ENCODE measurements around the gene GRAMD1B. TPM values are rescaled to one million over a fixed set of nuclear protein-coding genes. Genes with fewer than 3 reads are reported as not detected.

GRAMD1B gene
- total RNA-seq, 1 experiment from 2014 or later = 5.8 TPM

DNA sequence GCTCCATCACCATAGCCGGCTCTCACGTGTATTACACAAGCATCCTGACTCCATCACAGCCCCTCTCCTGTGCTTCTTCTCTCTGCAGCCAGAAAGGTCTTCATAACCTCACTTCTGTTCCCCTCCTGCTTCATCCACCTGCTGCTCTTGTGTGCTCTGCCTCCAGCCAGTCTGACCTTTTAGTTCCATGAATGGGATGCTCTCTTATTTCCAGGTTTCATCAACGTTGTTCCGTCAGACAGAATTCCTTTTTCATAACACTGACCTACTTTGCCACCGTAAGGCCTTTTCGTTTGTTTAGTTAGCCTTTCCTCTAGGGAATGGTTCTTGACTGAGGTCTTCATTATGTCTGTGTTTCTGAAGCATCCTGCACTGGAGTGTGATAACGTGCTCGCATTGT is 18.8 kb downstream of the GRAMD1B start:
- DNase-seq = no peak
- intact Hi-C loops (cut with micrococcal nuclease; ENCODE audit: unreplicated experiment) = no loop called here
- no peak overlapping the region for H3K4me3 ChIP-seq
- no peaks in the 10 kb centered on the region for H3K27me3 ChIP-seq (ENCODE audit: insufficient read depth, low read depth)
- ChIA-PET CTCF (no interaction called here), POLR2A (ENCODE audit: unreplicated experiment) (no interaction called here)
- no peak overlapping the region for H3K27ac ChIP-seq
- no peak overlapping the region for H2AFZ ChIP-seq
- BruUV-seq (replicated peaks) = no TSS peak
- H3K79me2 ChIP-seq (ENCODE audit: low read depth) = no peaks in the 10 kb centered on the region
- no peaks in the 10 kb centered on the region for H3K9me3 ChIP-seq (ENCODE audit: insufficient read depth, low read depth)
- H4K20me1 ChIP-seq (ENCODE audit: insufficient read depth) = no peaks in the 10 kb centered on the region
- no peaks in the 10 kb centered on the region for H3K9me2 ChIP-seq (ENCODE audit: insufficient read depth)
- peaks cover 26% of the 10 kb centered on the region for H3K4me1 ChIP-seq (replicated peaks; ENCODE audit: insufficient read depth)
- H3K4me2 ChIP-seq = no peak overlapping the region
- TF ChIP-seq EZH2 (IDR thresholded peaks at IDR 0.05; ENCODE audit: low read depth) = no peak
- TF ChIP-seq, protein P1, sequence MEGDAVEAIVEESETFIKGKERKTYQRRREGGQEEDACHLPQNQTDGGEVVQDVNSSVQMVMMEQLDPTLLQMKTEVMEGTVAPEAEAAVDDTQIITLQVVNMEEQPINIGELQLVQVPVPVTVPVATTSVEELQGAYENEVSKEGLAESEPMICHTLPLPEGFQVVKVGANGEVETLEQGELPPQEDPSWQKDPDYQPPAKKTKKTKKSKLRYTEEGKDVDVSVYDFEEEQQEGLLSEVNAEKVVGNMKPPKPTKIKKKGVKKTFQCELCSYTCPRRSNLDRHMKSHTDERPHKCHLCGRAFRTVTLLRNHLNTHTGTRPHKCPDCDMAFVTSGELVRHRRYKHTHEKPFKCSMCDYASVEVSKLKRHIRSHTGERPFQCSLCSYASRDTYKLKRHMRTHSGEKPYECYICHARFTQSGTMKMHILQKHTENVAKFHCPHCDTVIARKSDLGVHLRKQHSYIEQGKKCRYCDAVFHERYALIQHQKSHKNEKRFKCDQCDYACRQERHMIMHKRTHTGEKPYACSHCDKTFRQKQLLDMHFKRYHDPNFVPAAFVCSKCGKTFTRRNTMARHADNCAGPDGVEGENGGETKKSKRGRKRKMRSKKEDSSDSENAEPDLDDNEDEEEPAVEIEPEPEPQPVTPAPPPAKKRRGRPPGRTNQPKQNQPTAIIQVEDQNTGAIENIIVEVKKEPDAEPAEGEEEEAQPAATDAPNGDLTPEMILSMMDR (conservative IDR thresholded peaks at IDR 0.05) = no peak
- H3K36me3 ChIP-seq (ENCODE audit: low read depth) = no peaks in the 10 kb centered on the region
- H3F3A ChIP-seq (ENCODE audit: insufficient read depth, low read depth) = peaks cover 15% of the 10 kb centered on the region

DNA sequence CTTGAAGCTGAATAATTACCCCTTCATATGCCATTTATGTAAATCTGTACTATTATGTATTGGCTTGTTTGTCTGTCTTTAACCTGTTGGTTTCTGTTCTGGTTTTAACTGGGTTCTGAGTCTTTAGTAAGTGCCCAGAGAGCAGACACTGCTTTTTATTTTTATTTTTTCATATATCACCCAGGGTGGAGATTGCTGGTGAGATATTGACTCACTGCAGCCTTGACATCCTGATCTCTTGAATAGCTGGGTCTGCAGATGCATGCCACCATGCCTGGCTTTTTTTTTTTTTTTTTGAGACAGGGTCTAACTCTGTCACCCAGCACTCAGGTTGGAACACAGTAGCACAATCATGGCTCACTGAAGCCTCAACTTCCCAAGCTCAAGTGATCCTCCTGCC is 19.4 kb downstream of the GRAMD1B start:
- no TSS peak for BruUV-seq (replicated peaks)
- H3K9me2 ChIP-seq (ENCODE audit: insufficient read depth) = no peaks in the 10 kb centered on the region
- H3K9me3 ChIP-seq (ENCODE audit: insufficient read depth, low read depth) = no peaks in the 10 kb centered on the region
- H3K4me2 ChIP-seq = no peak overlapping the region
- intact Hi-C loops (cut with micrococcal nuclease; ENCODE audit: unreplicated experiment) = no loop called here
- CTCF ChIA-PET = no interaction called here
- H4K20me1 ChIP-seq (ENCODE audit: insufficient read depth) = no peaks in the 10 kb centered on the region
- no peak overlapping the region for H3K4me3 ChIP-seq
- H3F3A ChIP-seq (ENCODE audit: insufficient read depth, low read depth) = peaks cover 21% of the 10 kb centered on the region
- no peak overlapping the region for H3K27ac ChIP-seq
- H3K79me2 ChIP-seq (ENCODE audit: low read depth) = no peaks in the 10 kb centered on the region
- TF ChIP-seq, protein P1 (conservative IDR thresholded peaks at IDR 0.05) = no peak
- no peak for TF ChIP-seq EZH2 (IDR thresholded peaks at IDR 0.05; ENCODE audit: low read depth)
- POLR2A ChIA-PET (ENCODE audit: unreplicated experiment) = no interaction called here
- no peak for DNase-seq
- H3K27me3 ChIP-seq (ENCODE audit: insufficient read depth, low read depth) = no peaks in the 10 kb centered on the region
- no peak overlapping the region for H2AFZ ChIP-seq
- H3K36me3 ChIP-seq (ENCODE audit: low read depth) = no peaks in the 10 kb centered on the region
- H3K4me1 ChIP-seq (replicated peaks; ENCODE audit: insufficient read depth) = peaks cover 25% of the 10 kb centered on the region

DNA sequence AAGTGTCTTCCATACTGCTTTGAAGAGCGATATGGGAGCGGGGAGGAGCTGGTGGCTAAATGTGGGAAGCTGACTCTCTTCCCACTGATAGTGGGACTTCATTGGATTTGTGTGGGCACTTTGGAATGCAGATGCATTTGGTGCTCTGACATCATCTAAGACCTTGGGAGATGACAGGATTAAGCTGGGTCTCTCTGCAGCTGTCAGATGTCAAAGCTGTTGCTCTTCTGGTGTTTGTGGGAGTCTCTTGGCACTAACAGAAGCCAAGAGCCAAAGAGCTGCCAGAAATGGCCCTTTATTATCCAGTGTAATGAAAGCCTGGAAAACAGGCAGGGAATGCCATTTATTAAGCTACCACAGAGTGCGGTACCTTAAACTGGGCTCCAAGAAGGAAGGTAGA is 20.6 kb downstream of the GRAMD1B start:
- intact Hi-C loops (cut with micrococcal nuclease; ENCODE audit: unreplicated experiment) = no loop called here
- CTCF ChIA-PET = no interaction called here
- no peaks in the 10 kb centered on the region for H3K27me3 ChIP-seq (ENCODE audit: insufficient read depth, low read depth)
- no peaks in the 10 kb centered on the region for H4K20me1 ChIP-seq (ENCODE audit: insufficient read depth)
- POLR2A ChIA-PET (ENCODE audit: unreplicated experiment) = no interaction called here
- no peak overlapping the region for H3K4me3 ChIP-seq
- H3F3A ChIP-seq (ENCODE audit: insufficient read depth, low read depth) = peaks cover 33% of the 10 kb centered on the region
- peaks cover 37% of the 10 kb centered on the region for H3K4me1 ChIP-seq (replicated peaks; ENCODE audit: insufficient read depth)
- H3K79me2 ChIP-seq (ENCODE audit: low read depth) = peaks cover 4% of the 10 kb centered on the region; the same call in 1 of the 2 replicates
- H3K27ac ChIP-seq = no peak overlapping the region
- no peak for TF ChIP-seq EZH2 (IDR thresholded peaks at IDR 0.05; ENCODE audit: low read depth)
- TF ChIP-seq, protein P1 (conservative IDR thresholded peaks at IDR 0.05) = no peak
- H3K9me3 ChIP-seq (ENCODE audit: insufficient read depth, low read depth) = no peaks in the 10 kb centered on the region
- BruUV-seq (replicated peaks) = no TSS peak
- H3K36me3 ChIP-seq (ENCODE audit: low read depth) = no peaks in the 10 kb centered on the region
- H3K9me2 ChIP-seq (ENCODE audit: insufficient read depth) = no peaks in the 10 kb centered on the region
- no peak overlapping the region for H3K4me2 ChIP-seq
- no peak overlapping the region for H2AFZ ChIP-seq
- DNase-seq = no peak
